SH-SY5Y (cell line): ENCODE results near the gene ANKMY1.

Source experiments
- GATA2 ChIP-seq: IDR thresholded peaks from 2 replicates; pipeline ENCODE4 v1.6.1; 2011; ENCODE audit warnings: mild to moderate bottlenecking, low read depth, low read length
- GATA3 ChIP-seq: IDR thresholded peaks from 2 replicates; pipeline ENCODE4 v1.6.1; 2011; ENCODE audit warnings: low read depth, mild to moderate bottlenecking, low read length, moderate library complexity

DNA sequence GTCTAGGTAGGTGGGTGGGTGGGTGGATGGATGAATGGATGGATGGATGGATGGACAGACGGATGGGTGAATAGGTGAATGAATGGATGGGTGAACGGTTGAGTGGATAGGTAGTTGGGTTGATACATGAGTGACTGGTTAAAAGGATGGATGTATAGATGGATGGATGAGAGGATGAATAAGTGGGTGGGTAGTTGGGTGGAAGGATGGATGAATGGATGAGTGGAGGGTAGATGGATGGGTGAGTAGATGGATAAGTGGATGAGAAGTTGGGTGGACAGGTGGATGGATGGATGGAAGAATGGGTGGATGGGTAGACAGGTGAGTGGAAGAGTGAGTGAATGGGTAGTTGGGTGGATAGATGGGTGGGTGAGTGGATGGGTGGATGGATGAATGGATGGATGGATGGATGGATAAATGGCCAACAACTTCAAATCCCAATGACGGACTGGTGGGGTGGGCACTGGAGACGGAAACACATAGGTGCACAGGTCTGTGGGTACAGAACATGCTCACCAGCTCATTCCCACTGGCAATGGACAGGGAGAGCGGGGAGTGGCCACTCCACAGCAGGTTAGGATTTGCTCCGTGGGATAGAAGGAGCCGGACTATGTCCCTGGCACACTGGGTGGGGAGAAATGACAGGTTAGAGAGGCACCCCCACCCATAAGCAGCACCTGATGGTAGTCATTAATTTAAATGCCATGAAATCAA lies 48.8 kb downstream of the ANKMY1 start:
- no peak for TF ChIP-seq GATA2
- TF ChIP-seq GATA3 = no peak
